HepG2 (cell line): ENCODE results near the gene ACACB. TPM values are rescaled to one million over a fixed set of nuclear protein-coding genes. Genes with fewer than 3 reads are reported as not detected.

Experiments used
- ATAC-seq: fragments of 200-7000 bp; cut with Tn5 transposase; 3 replicates; pipeline ENCODE4 v1.9.1; 2020; ENCODE audit warnings: mild to moderate bottlenecking, moderate library complexity
- BruUV-seq: library from RNA; stranded (reverse); fragments of 400-500 nt; replicated peaks from 2 replicates; lab custom pipeline; 2021; lab: Mats Ljungman, UMichigan
- CTCF ChIA-PET: fragments of 300-600 bp; formaldehyde crosslinking; extraction: SDS; loops from one replicate; lab custom pipeline; 2021; ENCODE audit warnings: low total read pairs, inconsistent platforms, low intra/inter-chr PET ratio; lab: Yijun Ruan, JAX
- POLR2A ChIA-PET: fragments of 350-600 bp; sonication (Branson Sonifier 250); formaldehyde crosslinking; loops from one replicate; lab custom pipeline; 2020; ENCODE audit warnings: antibody characterized with exemption, inconsistent platforms; lab: Yijun Ruan, JAX
- DNase-seq: peaks from one replicate; pipeline ENCODE4 v3.0.0-alpha.2; 2015; ENCODE audit warnings: low spot score
- FAIRE-seq: peaks from 3 replicates; lab custom pipeline; 2011; peaks lifted over from hg19 to GRCh38; lab: Jason Lieb, UNC
- H2AFZ ChIP-seq: one replicate; pipeline ENCODE4 v1.6.1; 2011; ENCODE audit warnings: low read length, inconsistent platforms
- H3K27ac ChIP-seq: fragments of 300-600 bp; 3 replicates; pipeline ENCODE4 v1.8.0; 2011; ENCODE audit warnings: mixed run types, mild to moderate bottlenecking, mixed read lengths, low read length, inconsistent platforms; ENCODE audit not compliant: insufficient read depth; ENCODE audit errors: extremely low read length
- H3K27me3 ChIP-seq, 2 experiments: fragments of 200-600 bp in 1 of 2; 2 replicates in 1 of 2; 3 replicates in 1 of 2; pipeline versions ENCODE4 v1.6.0 to v1.8.0; 2011; ENCODE audit warnings: low read length in 2 of 2, mild to moderate bottlenecking in 2 of 2, moderate library complexity in 2 of 2, inconsistent platforms in 1 of 2; ENCODE audit not compliant: insufficient read depth in 2 of 2, control insufficient read depth in 1 of 2
- H3K36me3 ChIP-seq, 2 experiments: fragments of 200-600 bp in 1 of 2; replicated peaks in 1 of 2; 2 replicates in 1 of 2; 3 replicates in 1 of 2; pipeline versions ENCODE4 v1.5.1 to v1.8.0; 2011; ENCODE audit warnings: low read length in 2 of 2, inconsistent platforms in 1 of 2; ENCODE audit not compliant: insufficient read depth in 2 of 2, control insufficient read depth in 1 of 2
- H3K4me1 ChIP-seq: 2 replicates; pipeline ENCODE4 v1.5.1; 2012; ENCODE audit warnings: low read length, inconsistent platforms; ENCODE audit not compliant: insufficient read depth
- H3K4me2 ChIP-seq: 2 replicates; pipeline ENCODE4 v1.6.0; 2011; ENCODE audit warnings: low read depth, low read length, inconsistent platforms
- H3K4me3 ChIP-seq, 3 experiments: fragments of 200-600 bp in 1 of 3; sonication (generic), shearing (Covaris generic) in 1 of 3; replicated peaks in 1 of 3; 2 replicates each; pipeline ENCODE4 v1.5.1; 2011 to 2016; ENCODE audit warnings: low read length in 3 of 3, inconsistent platforms in 2 of 3, low read depth in 2 of 3, mild to moderate bottlenecking in 2 of 3, control low read depth in 1 of 3, mixed read lengths in 1 of 3; ENCODE audit not compliant: insufficient read depth in 1 of 3
- H3K79me2 ChIP-seq: one replicate; pipeline ENCODE4 v1.6.1; 2011; ENCODE audit warnings: low read length, inconsistent platforms; ENCODE audit not compliant: insufficient read depth
- H3K9ac ChIP-seq: 2 replicates; pipeline ENCODE4 v1.6.0; 2011; ENCODE audit warnings: mild to moderate bottlenecking, low read depth, low read length, inconsistent platforms; ENCODE audit not compliant: insufficient read depth
- H3K9me3 ChIP-seq: 2 replicates; pipeline ENCODE4 v1.5.1; 2012; ENCODE audit warnings: mild to moderate bottlenecking, low read length
- H4K20me1 ChIP-seq: 2 replicates; pipeline ENCODE4 v1.6.0; 2011; ENCODE audit warnings: inconsistent platforms, mild to moderate bottlenecking, low read length, moderate library complexity; ENCODE audit not compliant: insufficient read depth
- ARID2 ChIP-seq: sonication (generic); formaldehyde crosslinking; IDR thresholded peaks from 2 replicates; pipeline ENCODE4 v1.8.1; 2022; ENCODE audit warnings: mild to moderate bottlenecking, missing genetic modification reagents, borderline replicate concordance
- ATF7 ChIP-seq, 2 experiments: fragments of 450-650 bp in 1 of 2; sonication (generic) in 1 of 2; formaldehyde crosslinking in 1 of 2; IDR thresholded peaks; 2 replicates each; pipeline versions ENCODE4 v1.4.0 to v1.6.1; 2016 to 2020; ENCODE audit warnings: antibody characterized with exemption in 1 of 2, mild to moderate bottlenecking in 1 of 2, missing genetic modification reagents in 1 of 2
- CBFB ChIP-seq: sonication (generic); formaldehyde crosslinking; IDR thresholded peaks from 2 replicates; pipeline ENCODE4 v1.4.0; 2020; ENCODE audit warnings: missing genetic modification reagents
- CHD4 ChIP-seq: fragments of 200-600 bp; sonication (generic); IDR thresholded peaks from 2 replicates; pipeline ENCODE4 v1.7.0; 2017; ENCODE audit warnings: mild to moderate bottlenecking, low read length, borderline replicate concordance
- ERF ChIP-seq: IDR thresholded peaks from 2 replicates; pipeline ENCODE4 v1.6.1; 2018; ENCODE audit warnings: missing biosample characterization, missing genetic modification reagents
- HNF4A ChIP-seq: sonication (generic); formaldehyde crosslinking; IDR thresholded peaks from 2 replicates; pipeline ENCODE4 v1.4.0; 2020; ENCODE audit warnings: missing genetic modification reagents
- HOXA5 ChIP-seq: sonication (generic); formaldehyde crosslinking; IDR thresholded peaks from 2 replicates; pipeline ENCODE4 v1.4.0; 2020; ENCODE audit warnings: missing genetic modification reagents
- KDM6A ChIP-seq: IDR thresholded peaks from 2 replicates; pipeline ENCODE4 v1.6.1; 2016; ENCODE audit warnings: low read depth
- KMT2A ChIP-seq: sonication (generic); formaldehyde crosslinking; IDR thresholded peaks from 2 replicates; pipeline ENCODE4 v1.4.0; 2020; ENCODE audit warnings: missing genetic modification reagents
- MIER2 ChIP-seq: IDR thresholded peaks from 2 replicates; pipeline ENCODE4 v1.6.1; 2016; ENCODE audit warnings: missing biosample characterization, missing genetic modification reagents
- POLR2AphosphoS5 ChIP-seq: IDR thresholded peaks from 2 replicates; pipeline ENCODE4 v1.6.1; 2012; ENCODE audit warnings: low read depth, low read length
- TCF7 ChIP-seq: sonication (generic); IDR thresholded peaks from 2 replicates; pipeline ENCODE4 v1.6.1; 2016; ENCODE audit warnings: antibody characterized with exemption, low read depth
- WIZ ChIP-seq: sonication (generic); formaldehyde crosslinking; IDR thresholded peaks from 2 replicates; pipeline ENCODE4 v1.5.1; 2020; ENCODE audit warnings: mild to moderate bottlenecking, missing genetic modification reagents
- ZNF564 ChIP-seq: sonication (generic); formaldehyde crosslinking; IDR thresholded peaks from 2 replicates; pipeline ENCODE4 v1.8.1; 2023; ENCODE audit warnings: mild to moderate bottlenecking, missing genetic modification reagents
- ZNF605 ChIP-seq: sonication (generic); formaldehyde crosslinking; IDR thresholded peaks from 2 replicates; pipeline ENCODE4 v1.8.0; 2022; ENCODE audit warnings: mild to moderate bottlenecking, missing genetic modification reagents
- ZNF678 ChIP-seq: sonication (generic); formaldehyde crosslinking; IDR thresholded peaks from 2 replicates; pipeline ENCODE4 v1.4.0; 2020; ENCODE audit warnings: mild to moderate bottlenecking, missing genetic modification reagents
- ZNF768 ChIP-seq: sonication (generic); formaldehyde crosslinking; IDR thresholded peaks from 2 replicates; pipeline ENCODE4 v1.4.0; 2020; ENCODE audit warnings: missing genetic modification reagents
- ZSCAN12 ChIP-seq: sonication (generic); formaldehyde crosslinking; IDR thresholded peaks from 2 replicates; pipeline ENCODE4 v1.9.0; 2021; ENCODE audit warnings: mild to moderate bottlenecking, missing genetic modification reagents
- WGBS: methylation state at CpG from one replicate; pipeline ENCODE4 v1.1.6; 2017; ENCODE audit warnings: low lambda C conversion rate; 5-methylcytosine and 5-hydroxymethylcytosine counted together
- in situ Hi-C: cut with HindIII; loops from 2 replicates; pipeline ENCODE4 v1.10.0; 2017; ENCODE audit warnings: low pct_unique_long_range_greater_than_20kb; ENCODE audit not compliant: extremely low pct_ligation_motif_present
- intact Hi-C: fragments of 100-400 bp; cut with micrococcal nuclease; formaldehyde crosslinking; loops from one replicate; pipeline ENCODE4 v1.10.0; 2022; ENCODE audit not compliant: unreplicated experiment
- polyA plus RNA-seq, 8 experiments: library from polyadenylated mRNA; depleted of rRNA in 3 of 8; stranded (reverse) in 7 of 8; unstranded in 1 of 8; fragments of >200 nt; fragmentation: Illumina TruSeq in 4 of 8; extraction: Trizol in 4 of 8; gene quantifications; 2 replicates each; pipeline versions ENCODE4 v1.2.1 to v1.2.3, GENCODE V29; 2011 to 2016; ENCODE audit warnings: low read depth in 4 of 8, missing spikeins in 1 of 8, mixed read lengths in 1 of 8; ENCODE audit not compliant: insufficient read depth in 1 of 8
- total RNA-seq, 5 experiments: library from RNA; depleted of rRNA; stranded (reverse); fragments of >200 nt; fragmentation: Illumina TruSeq; extraction: Trizol; gene quantifications; 2 replicates each; pipeline ENCODE4 v1.2.3, GENCODE V29; 2016; ENCODE audit warnings: low read depth in 1 of 5

Gene ACACB
- total and polyA plus RNA-seq, 2 of the 13 experiments (the other 11 are each of a cell fraction or from before 2014, with no cell fraction given) = 6.2 to 8.6 TPM

DNA sequence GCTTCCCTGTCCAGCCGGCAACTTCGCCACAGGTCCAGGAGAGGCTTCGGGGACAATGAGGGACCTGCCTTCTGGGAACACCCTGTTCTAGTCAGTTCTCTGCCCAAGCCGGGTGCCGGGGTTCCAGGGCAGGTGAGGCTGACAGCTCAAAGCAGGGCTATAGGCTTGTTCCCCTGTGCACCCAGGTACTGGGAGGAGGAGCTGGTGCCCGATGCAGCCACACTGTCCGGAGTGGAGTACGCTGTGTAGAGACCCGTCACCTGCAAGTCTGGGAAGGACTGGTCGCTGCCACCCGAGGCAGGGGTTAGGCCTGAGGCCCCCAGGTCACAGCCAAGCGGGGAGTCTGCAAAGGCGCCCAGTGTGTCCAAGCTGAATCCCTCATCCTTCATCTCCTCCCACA lies 163.1 kb downstream of the ACACB start:
- intact Hi-C loops = no loop called here
- in situ Hi-C loops = no loop called here
- Histone ChIP-seq H2AFZ (no peak overlapping the region), H3K4me2 (no peak overlapping the region), H3K4me3 (no peak overlapping the region), H3K27ac (no peak overlapping the region), H3K4me1 (peaks cover 53% of the 10 kb centered on the region), H3K27me3 (peaks cover 0 to 1% of the 10 kb centered on the region in 2 experiments; a peak in 1 of 5 replicates), H4K20me1 (no peaks in the 10 kb centered on the region), H3K79me2 (no peaks in the 10 kb centered on the region), H3K9ac (no peak overlapping the region), H3K36me3 (no peaks in the 10 kb centered on the region), H3K9me3 (no peaks in the 10 kb centered on the region)
- ChIA-PET CTCF (no interaction called here), POLR2A (no interaction called here)
- no TSS peak for BruUV-seq
- TF ChIP-seq TCF7 (no peak), ZNF678 (CRISPR knock-in tag) (no peak), MIER2 (CRISPR knock-in tag) (no peak), CBFB (CRISPR knock-in tag) (no peak), ZNF768 (CRISPR knock-in tag) (no peak), ARID2 (CRISPR knock-in tag) (no peak), ZSCAN12 (no peak), KDM6A (CRISPR knock-in tag) (no peak), ZNF564 (no peak), HOXA5 (no peak), CHD4 (no peak), KMT2A (CRISPR knock-in tag) (no peak), ZNF605 (CRISPR knock-in tag) (no peak), WIZ (CRISPR knock-in tag) (no peak), ERF (CRISPR knock-in tag) (no peak), ATF7 (IDR thresholded peaks at IDR 0.05) (no peak), ATF7 (CRISPR knock-in tag; IDR thresholded peaks at IDR 0.05) (no peak), HNF4A (CRISPR knock-in tag) (no peak), POLR2AphosphoS5 (no peak)
- no peak for FAIRE-seq
- DNase-seq = no peak
- 82% methylated on average over 2 of the region's 13 CpGs for WGBS
- no peak for ATAC-seq
